Upper lobe of right lung (tissue), 1 donor: ENCODE data around the gene CDK9. TPM values are rescaled to one million over a fixed set of nuclear protein-coding genes. Genes with fewer than 3 reads are reported as not detected.

Source experiments
- ATAC-seq: fragments of 200-7000 bp; cut with Tn5 transposase; one replicate; pipeline ENCODE4 v1.9.1; 2020; ENCODE audit warnings: mild to moderate bottlenecking, moderate library complexity
- DNase-seq: peaks from one replicate; pipeline ENCODE4 v3.0.0-alpha.2; 2020
- H3K27ac ChIP-seq: fragments of 200-600 bp; one replicate; pipeline ENCODE4 v1.8.0; 2022
- H3K27me3 ChIP-seq: fragments of 200-600 bp; one replicate; pipeline ENCODE4 v1.8.0; 2022; ENCODE audit warnings: mild to moderate bottlenecking
- H3K36me3 ChIP-seq: fragments of 200-600 bp; one replicate; pipeline ENCODE4 v1.8.0; 2022
- H3K4me1 ChIP-seq: fragments of 200-600 bp; one replicate; pipeline ENCODE4 v1.8.0; 2022
- H3K4me3 ChIP-seq: fragments of 200-600 bp; one replicate; pipeline ENCODE4 v1.8.0; 2022; ENCODE audit warnings: mild to moderate bottlenecking
- H3K9me3 ChIP-seq: fragments of 200-600 bp; one replicate; pipeline ENCODE4 v1.8.0; 2022
- CTCF ChIP-seq: fragments of 200-600 bp; IDR thresholded peaks from one replicate; pipeline ENCODE4 v1.8.0; 2022; ENCODE audit warnings: antibody characterized with exemption
- intact Hi-C: fragments of 100-400 bp; cut with DNase I; formaldehyde crosslinking; loops from one replicate; pipeline ENCODE4 v1.11.0; 2022
- total RNA-seq: library from RNA; stranded (reverse); fragmentation: NEBNext Ultra II Directional; extraction: Animal tissue kit (Norgen Biotek cat#: 25700); gene quantifications from one replicate; pipeline ENCODE4 v1.2.1, GENCODE V29; 2021
- donor health status: DM: no; HTN: yes; CAD: no; lungs with severe emphysema.

Gene CDK9
- total RNA-seq, 1 donor from 2014 or later: 99.1 TPM

- peaks cover 48% of the 10 kb centered on the region for H3K4me1 ChIP-seq
- peak; percentile 3 for ATAC-seq
- H3K36me3 ChIP-seq: peaks cover 15% of the 10 kb centered on the region
- H3K9me3 ChIP-seq: no peaks in the 10 kb centered on the region
- no peak overlapping the region for H3K4me3 ChIP-seq
- peak; percentile 83 for DNase-seq
- no peak for TF ChIP-seq CTCF
- intact Hi-C loops: no loop called here
- H3K27ac ChIP-seq: peak overlapping the region; percentile 86
- H3K27me3 ChIP-seq: no peaks in the 10 kb centered on the region
Observed at GRCh38 chr9:127783111-127784008, 2.5 kb upstream of the CDK9 start.

GRCh38 chr9:127785023-127785932 lies 556 bp upstream of the CDK9 start:
- Histone ChIP-seq H3K36me3 (peaks cover 34% of the 10 kb centered on the region), H3K27me3 (no peaks in the 10 kb centered on the region), H3K9me3 (no peaks in the 10 kb centered on the region), H3K4me3 (peak overlapping the region; percentile 98), H3K4me1 (peaks cover 40% of the 10 kb centered on the region), H3K27ac (peak overlapping the region; percentile 86)
- intact Hi-C loops: no loop called here
- peak; percentile 83 for TF ChIP-seq CTCF
- peak; percentile 95 for DNase-seq
- peak; percentile 79 for ATAC-seq

GRCh38 chr9:127786773-127787104 lies 905 bp downstream of the CDK9 start:
- ATAC-seq: no peak
- Histone ChIP-seq H3K27me3 (no peaks in the 10 kb centered on the region), H3K36me3 (peaks cover 49% of the 10 kb centered on the region), H3K27ac (peak overlapping the region; percentile 94), H3K4me1 (peaks cover 40% of the 10 kb centered on the region), H3K4me3 (peak overlapping the region; percentile 98), H3K9me3 (no peaks in the 10 kb centered on the region)
- peak; percentile 40 for TF ChIP-seq CTCF
- intact Hi-C loops: no loop called here
- no peak for DNase-seq

- peaks cover 32% of the 10 kb centered on the region for H3K4me1 ChIP-seq
Observed at GRCh38 chr9:127788337-127789011, 2.6 kb downstream of the CDK9 start.

More at GRCh38 chr9:127788337-127789011, 2.6 kb downstream of the CDK9 start:
- Histone ChIP-seq H3K9me3 (no peaks in the 10 kb centered on the region), H3K4me3 (no peak overlapping the region), H3K36me3 (peaks cover 59% of the 10 kb centered on the region), H3K27ac (no peak overlapping the region), H3K27me3 (no peaks in the 10 kb centered on the region)
- no peak for TF ChIP-seq CTCF
- DNase-seq (no peak), ATAC-seq (no peak)
- intact Hi-C loops: no loop called here
